ENCODE data around the gene ABCD3. TPM values are rescaled to one million over a fixed set of nuclear protein-coding genes. Genes with fewer than 3 reads are reported as not detected.
"Not testable (repeated sequence)": the region's sequence is repeated elsewhere in the genome, so short reads cannot be mapped to it uniquely, and the experiment has no call there.

Gene ABCD3
- total and polyA plus RNA-seq, 2 of the 13 experiments (the other 11 are each of a cell fraction or from before 2014, with no cell fraction given): 27.5 to 166 TPM

DNA sequence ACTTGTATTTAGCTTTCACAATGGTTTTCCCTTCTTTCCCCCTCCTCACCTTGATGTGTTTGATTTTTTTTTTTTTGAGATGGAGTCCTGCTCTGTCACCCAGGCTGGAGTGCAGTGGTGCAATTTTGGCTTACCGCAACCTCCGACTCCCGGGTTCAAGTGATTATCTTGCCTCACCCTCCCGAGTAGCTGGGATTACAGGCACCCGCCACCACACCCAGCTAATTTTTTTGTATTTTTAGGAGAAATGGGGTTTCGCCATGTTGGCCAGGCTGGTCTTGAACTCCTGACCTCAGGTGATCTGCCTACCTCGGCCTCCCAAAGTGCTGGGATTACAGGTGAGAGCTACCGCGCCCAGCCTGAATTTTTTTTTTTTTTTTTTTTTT, 8.3 kb downstream of the ABCD3 start:
- peak; percentile 39; the same call in 1 of the 2 replicates for TF ChIP-seq ZMYM2 (CRISPR knock-in tag; IDR thresholded peaks at IDR 0.05)
- TF ChIP-seq ZNF460 (CRISPR knock-in tag; IDR thresholded peaks at IDR 0.05; ENCODE audit: borderline replicate concordance): peak; percentile 90
- TF ChIP-seq, protein P1, sequence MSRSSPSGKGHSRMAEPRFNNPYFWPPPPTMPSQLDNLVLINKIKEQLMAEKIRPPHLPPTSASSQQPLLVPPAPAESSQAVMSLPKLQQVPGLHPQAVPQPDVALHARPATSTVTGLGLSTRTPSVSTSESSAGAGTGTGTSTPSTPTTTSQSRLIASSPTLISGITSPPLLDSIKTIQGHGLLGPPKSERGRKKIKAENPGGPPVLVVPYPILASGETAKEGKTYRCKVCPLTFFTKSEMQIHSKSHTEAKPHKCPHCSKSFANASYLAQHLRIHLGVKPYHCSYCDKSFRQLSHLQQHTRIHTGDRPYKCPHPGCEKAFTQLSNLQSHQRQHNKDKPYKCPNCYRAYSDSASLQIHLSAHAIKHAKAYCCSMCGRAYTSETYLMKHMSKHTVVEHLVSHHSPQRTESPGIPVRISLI (CRISPR knock-in tag; IDR thresholded peaks at IDR 0.05; ENCODE audit: borderline replicate concordance): peak; percentile 57; the same call in 1 of the 2 replicates
- peak; percentile 55 for TF ChIP-seq ZMYM3 (CRISPR knock-in tag; IDR thresholded peaks at IDR 0.05)
- FAIRE-seq; ATAC-seq; H3K27me3 ChIP-seq (ENCODE audit: control insufficient read depth in 1 of 2, insufficient read depth in 2 of 2, low read length in 2 of 2); DNase-seq (ENCODE audit: low spot score); H2AFZ ChIP-seq (ENCODE audit: low read length); H3K9me3 ChIP-seq (ENCODE audit: low read length); H3K36me3 ChIP-seq (replicated peaks in 1 of 2; ENCODE audit: control insufficient read depth in 1 of 2, insufficient read depth in 2 of 2, low read length in 2 of 2); CTCF ChIA-PET (ENCODE audit: low intra/inter-chr PET ratio, low total read pairs); in situ Hi-C loops (cut with HindIII; ENCODE audit: extremely low pct_ligation_motif_present, low pct_unique_long_range_greater_than_20kb); BruUV-seq (replicated peaks): not testable (repeated sequence)
- H3K4me3 ChIP-seq (replicated peaks in 1 of 3; ENCODE audit: insufficient read depth in 1 of 3, low read depth in 2 of 3, low read length in 3 of 3): peak overlapping the region; percentile 34 to 53 (median 48); a peak in 5 of 6 replicates
- H3K9ac ChIP-seq (ENCODE audit: insufficient read depth, low read depth, low read length): peak overlapping the region; percentile 65
- peaks cover 49% of the 10 kb centered on the region for H4K20me1 ChIP-seq (ENCODE audit: insufficient read depth, low read length)
- peaks cover 99% of the 10 kb centered on the region for H3K4me1 ChIP-seq (ENCODE audit: insufficient read depth, low read length)
- intact Hi-C loops (cut with micrococcal nuclease; ENCODE audit: unreplicated experiment): loop anchor here (2.0 kb wide), 1 partner anchor 42 kb away; no protein-coding TSS in a partner anchor
- peaks cover 99% of the 10 kb centered on the region for H3K79me2 ChIP-seq (ENCODE audit: insufficient read depth, low read length)
- peak overlapping the region; percentile 84 for H3K27ac ChIP-seq (ENCODE audit: extremely low read length, insufficient read depth, low read length)
- WGBS (ENCODE audit: low lambda C conversion rate): 27% methylated on average over 9 of the region's 9 CpGs
- peak overlapping the region; percentile 70 for H3K4me2 ChIP-seq (ENCODE audit: low read depth, low read length)
- POLR2A ChIA-PET: interaction anchor here (0.6 to 2.3 kb wide), 4 partner anchors 9 to 1567 kb away, joined by 3 to 23 read pairs (median 10); partner anchors contain the start of gene ABCD3

DNA sequence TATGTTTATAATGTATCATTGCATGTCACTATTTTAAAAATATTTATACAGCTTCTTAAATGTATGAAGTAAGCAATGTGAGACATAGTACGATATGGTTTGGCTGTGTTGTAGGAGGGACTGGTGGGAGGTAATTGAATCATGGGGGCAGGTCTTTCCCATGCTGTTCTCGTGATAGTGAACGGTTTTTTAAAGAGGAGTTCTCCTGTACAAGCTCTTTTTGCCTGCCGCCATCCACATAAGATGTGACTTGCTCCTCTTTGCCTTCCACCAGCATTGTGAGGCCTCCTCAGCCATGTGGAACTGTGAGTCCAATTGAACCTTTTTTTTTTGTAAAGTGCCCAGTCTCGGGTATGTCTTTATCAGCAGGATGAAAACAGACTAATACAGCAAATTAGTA, 10.3 kb downstream of the ABCD3 start:
- Histone ChIP-seq H2AFZ (ENCODE audit: low read length) (no peak overlapping the region), H3K4me3 (replicated peaks in 1 of 3; ENCODE audit: insufficient read depth in 1 of 3, low read depth in 2 of 3, low read length in 3 of 3) (no peak overlapping the region; a peak in 1 of 6 replicates), H3K27ac (ENCODE audit: extremely low read length, insufficient read depth, low read length) (peak overlapping the region; percentile 56), H3K27me3 (ENCODE audit: control insufficient read depth in 1 of 2, insufficient read depth in 2 of 2, low read length in 2 of 2) (no peaks in the 10 kb centered on the region), H3K4me1 (ENCODE audit: insufficient read depth, low read length) (peaks cover 88% of the 10 kb centered on the region), H3K4me2 (ENCODE audit: low read depth, low read length) (peak overlapping the region; percentile 55), H4K20me1 (ENCODE audit: insufficient read depth, low read length) (peaks cover 38% of the 10 kb centered on the region), H3K9ac (ENCODE audit: insufficient read depth, low read depth, low read length) (no peak overlapping the region), H3K9me3 (ENCODE audit: low read length) (no peaks in the 10 kb centered on the region), H3K79me2 (ENCODE audit: insufficient read depth, low read length) (peaks cover 99% of the 10 kb centered on the region), H3K36me3 (replicated peaks in 1 of 2; ENCODE audit: control insufficient read depth in 1 of 2, insufficient read depth in 2 of 2, low read length in 2 of 2) (0 out of 5 replicates have a peak, but pooled peaks cover 0 to 5% of the 10 kb centered on the region in 2 experiments)
- CTCF ChIA-PET (ENCODE audit: low intra/inter-chr PET ratio, low total read pairs): no interaction called here
- TF ChIP-seq RXRA (CRISPR knock-in tag; IDR thresholded peaks at IDR 0.05): no peak
- TF ChIP-seq SP140L (CRISPR knock-in tag; IDR thresholded peaks at IDR 0.05; ENCODE audit: borderline replicate concordance): no peak
- TF ChIP-seq, protein P2, sequence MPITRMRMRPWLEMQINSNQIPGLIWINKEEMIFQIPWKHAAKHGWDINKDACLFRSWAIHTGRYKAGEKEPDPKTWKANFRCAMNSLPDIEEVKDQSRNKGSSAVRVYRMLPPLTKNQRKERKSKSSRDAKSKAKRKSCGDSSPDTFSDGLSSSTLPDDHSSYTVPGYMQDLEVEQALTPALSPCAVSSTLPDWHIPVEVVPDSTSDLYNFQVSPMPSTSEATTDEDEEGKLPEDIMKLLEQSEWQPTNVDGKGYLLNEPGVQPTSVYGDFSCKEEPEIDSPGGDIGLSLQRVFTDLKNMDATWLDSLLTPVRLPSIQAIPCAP (CRISPR knock-in tag; IDR thresholded peaks at IDR 0.05; ENCODE audit: low read depth): no peak
- TF ChIP-seq, protein P3, sequence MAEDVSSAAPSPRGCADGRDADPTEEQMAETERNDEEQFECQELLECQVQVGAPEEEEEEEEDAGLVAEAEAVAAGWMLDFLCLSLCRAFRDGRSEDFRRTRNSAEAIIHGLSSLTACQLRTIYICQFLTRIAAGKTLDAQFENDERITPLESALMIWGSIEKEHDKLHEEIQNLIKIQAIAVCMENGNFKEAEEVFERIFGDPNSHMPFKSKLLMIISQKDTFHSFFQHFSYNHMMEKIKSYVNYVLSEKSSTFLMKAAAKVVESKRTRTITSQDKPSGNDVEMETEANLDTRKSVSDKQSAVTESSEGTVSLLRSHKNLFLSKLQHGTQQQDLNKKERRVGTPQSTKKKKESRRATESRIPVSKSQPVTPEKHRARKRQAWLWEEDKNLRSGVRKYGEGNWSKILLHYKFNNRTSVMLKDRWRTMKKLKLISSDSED (CRISPR knock-in tag; IDR thresholded peaks at IDR 0.05): no peak
- TF ChIP-seq, protein P4, sequence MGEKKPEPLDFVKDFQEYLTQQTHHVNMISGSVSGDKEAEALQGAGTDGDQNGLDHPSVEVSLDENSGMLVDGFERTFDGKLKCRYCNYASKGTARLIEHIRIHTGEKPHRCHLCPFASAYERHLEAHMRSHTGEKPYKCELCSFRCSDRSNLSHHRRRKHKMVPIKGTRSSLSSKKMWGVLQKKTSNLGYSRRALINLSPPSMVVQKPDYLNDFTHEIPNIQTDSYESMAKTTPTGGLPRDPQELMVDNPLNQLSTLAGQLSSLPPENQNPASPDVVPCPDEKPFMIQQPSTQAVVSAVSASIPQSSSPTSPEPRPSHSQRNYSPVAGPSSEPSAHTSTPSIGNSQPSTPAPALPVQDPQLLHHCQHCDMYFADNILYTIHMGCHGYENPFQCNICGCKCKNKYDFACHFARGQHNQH (CRISPR knock-in tag; IDR thresholded peaks at IDR 0.05): no peak
- in situ Hi-C loops (cut with HindIII; ENCODE audit: extremely low pct_ligation_motif_present, low pct_unique_long_range_greater_than_20kb) (no loop called here), intact Hi-C loops (cut with micrococcal nuclease; ENCODE audit: unreplicated experiment) (no loop called here)
- POLR2A ChIA-PET: no interaction called here
- BruUV-seq (replicated peaks): no TSS peak
- DNase-seq (ENCODE audit: low spot score) (no peak), FAIRE-seq (no peak), ATAC-seq (no peak)
- WGBS (ENCODE audit: low lambda C conversion rate): 55% methylated on average over 5 of the region's 5 CpGs

Data from HepG2 (cell line).